ENCODE data around the gene HSPA12B.

Gene HSPA12B

GRCh38 chr20:3704087-3704486, 28.4 kb upstream of the HSPA12B start:
- DNase-seq (ENCODE audit: low spot score) = no peak

- no peak for DNase-seq (ENCODE audit: low spot score)
These were observed 27.0 kb upstream of the HSPA12B start for GRCh38 chr20:3705491-3705969.

GRCh38 chr20:3705970-3706739, 26.3 kb upstream of the HSPA12B start:
- no peak for DNase-seq (ENCODE audit: low spot score)

GRCh38 chr20:3706774-3707507, 25.5 kb upstream of the HSPA12B start:
- DNase-seq (ENCODE audit: low spot score) = peak; percentile 60

- DNase-seq (ENCODE audit: low spot score) = no peak
These were observed 25.0 kb upstream of the HSPA12B start for GRCh38 chr20:3707508-3707899.

- DNase-seq (ENCODE audit: low spot score) = no peak
These were observed 22.4 kb upstream of the HSPA12B start for GRCh38 chr20:3710011-3710466.

- DNase-seq (ENCODE audit: low spot score) = peak; percentile 87
These were observed 21.6 kb upstream of the HSPA12B start for GRCh38 chr20:3710703-3711483.

GRCh38 chr20:3711484-3711941, 21.0 kb upstream of the HSPA12B start:
- DNase-seq (ENCODE audit: low spot score) = no peak

- no peak for DNase-seq (ENCODE audit: low spot score)
These were observed 20.1 kb upstream of the HSPA12B start, which contains the start of gene SIGLEC1 for GRCh38 chr20:3712279-3712873. SIGLEC1 (minus strand) TSS chr20:3712600; CDS start chr20:3707128, 5,472 bp downstream.

GRCh38 chr20:3714092-3714491, 18.4 kb upstream of the HSPA12B start:
- no peak for DNase-seq (ENCODE audit: low spot score)

- peak; percentile 63 for DNase-seq (ENCODE audit: low spot score)
These were observed 16.2 kb upstream of the HSPA12B start for GRCh38 chr20:3716195-3716834.

- DNase-seq (ENCODE audit: low spot score) = no peak
These were observed 13.4 kb upstream of the HSPA12B start for GRCh38 chr20:3719046-3719445.

- DNase-seq (ENCODE audit: low spot score) = no peak
These were observed 12.4 kb upstream of the HSPA12B start for GRCh38 chr20:3720068-3720467.

GRCh38 chr20:3720626-3721025, 11.9 kb upstream of the HSPA12B start:
- no peak for DNase-seq (ENCODE audit: low spot score)

- DNase-seq (ENCODE audit: low spot score) = no peak
These were observed 10.6 kb upstream of the HSPA12B start for GRCh38 chr20:3721912-3722311.

- DNase-seq (ENCODE audit: low spot score) = no peak
These were observed 9.2 kb upstream of the HSPA12B start for GRCh38 chr20:3723284-3723683.

- no peak for DNase-seq (ENCODE audit: low spot score)
These were observed 8.1 kb upstream of the HSPA12B start for GRCh38 chr20:3724356-3724755.

GRCh38 chr20:3727401-3728021, 5.0 kb upstream of the HSPA12B start:
- peak; percentile 59 for DNase-seq (ENCODE audit: low spot score)

- no peak for DNase-seq (ENCODE audit: low spot score)
These were observed 4.1 kb upstream of the HSPA12B start for GRCh38 chr20:3728354-3728753.

GRCh38 chr20:3728876-3729275, 3.6 kb upstream of the HSPA12B start:
- DNase-seq (ENCODE audit: low spot score) = no peak

- DNase-seq (ENCODE audit: low spot score) = no peak
These were observed 3.1 kb upstream of the HSPA12B start for GRCh38 chr20:3729378-3729777.

Data from AG08396 (cell line).